Testis (tissue), 2 donors: ENCODE data around the gene VKORC1L1.
"Not testable (repeated sequence)": the region's sequence is repeated elsewhere in the genome, so short reads cannot be mapped to it uniquely, and the experiment has no call there.

Experiments
- CTCF ChIP-seq, 3 experiments: fragments of 450-650 bp in 2 of 3; fragments of 200-600 bp in 1 of 3; sonication (generic) in 1 of 3; IDR thresholded peaks; one replicate each; pipeline ENCODE4 v1.5.1; 2016 to 2019; ENCODE audit warnings: antibody characterized with exemption in 3 of 3, mild to moderate bottlenecking in 2 of 3, moderate library complexity in 1 of 3
- POLR2A ChIP-seq: fragments of 450-650 bp; IDR thresholded peaks from one replicate; pipeline ENCODE4 v1.6.1; 2017; ENCODE audit warnings: antibody characterized with exemption, mild to moderate bottlenecking, moderate library complexity

GRCh38 chr7:65853892-65854291 is 19.0 kb upstream of the VKORC1L1 start:
- not testable (repeated sequence) for TF ChIP-seq CTCF (IDR thresholded peaks at IDR 0.05); POLR2A
